GM04504 (cell line): ENCODE results near the gene SRL.
"Not testable (repeated sequence)": the region's sequence is repeated elsewhere in the genome, so short reads cannot be mapped to it uniquely, and the experiment has no call there.

Experiments used
- DNase-seq: peaks from one replicate; pipeline ENCODE4 v3.0.0-alpha.2; 2012; ENCODE audit warnings: low read depth

The SRL gene

GRCh38 chr16:4159726-4160125 lies 82.2 kb downstream of the SRL start:
- no peak for DNase-seq

GRCh38 chr16:4158143-4159093 lies 83.5 kb downstream of the SRL start:
- DNase-seq, result no peak

- no peak for DNase-seq
Measured at GRCh38 chr16:4157376-4157825, 84.5 kb downstream of the SRL start.

GRCh38 chr16:4156503-4156902 lies 85.4 kb downstream of the SRL start:
- not testable (repeated sequence) for DNase-seq

- DNase-seq, result not testable (repeated sequence)
Measured at GRCh38 chr16:4153364-4153763, 88.5 kb downstream of the SRL start.

GRCh38 chr16:4152267-4152666 lies 89.6 kb downstream of the SRL start:
- DNase-seq, result no peak

GRCh38 chr16:4147236-4147635 lies 94.6 kb downstream of the SRL start:
- no peak for DNase-seq

- DNase-seq, result no peak
Measured at GRCh38 chr16:4142268-4142667, 99.6 kb downstream of the SRL start.

GRCh38 chr16:4141604-4142003 lies 100.3 kb downstream of the SRL start:
- no peak for DNase-seq

GRCh38 chr16:4140652-4141051 lies 101.2 kb downstream of the SRL start:
- DNase-seq, result no peak

- no peak for DNase-seq
Measured at GRCh38 chr16:4139968-4140367, 101.9 kb downstream of the SRL start.
